Endothelial cell of umbilical vein (primary cell): ENCODE data around the gene MYO1E. TPM values are rescaled to one million over a fixed set of nuclear protein-coding genes. Genes with fewer than 3 reads are reported as not detected.

Experiments used
- BruUV-seq: library from RNA; stranded (reverse); fragments of 400-500 nt; replicated peaks from 2 replicates; lab custom pipeline; 2021; lab: Mats Ljungman, UMichigan
- CTCF ChIA-PET: fragments of 300-600, 350-600 bp; sonication (Branson Sonifier 250); formaldehyde crosslinking; loops from one replicate; lab custom pipeline; 2021; ENCODE audit warnings: antibody characterized with exemption, inconsistent platforms; lab: Charles Lee
- POLR2A ChIA-PET: fragments of 300-600, 350-600 bp; sonication (Branson Sonifier 250); formaldehyde crosslinking; loops from one replicate; lab custom pipeline; 2021; ENCODE audit warnings: antibody characterized with exemption, inconsistent platforms; lab: Charles Lee
- DNase-seq: peaks from one replicate; pipeline ENCODE4 v3.0.0-alpha.2; 2011; ENCODE audit warnings: low read depth, low spot score
- FAIRE-seq: peaks from 2 replicates; lab custom pipeline; 2011; peaks lifted over from hg19 to GRCh38; lab: Jason Lieb, UNC
- H2AFZ ChIP-seq: 2 replicates; pipeline ENCODE4 v1.6.0; 2012; ENCODE audit warnings: low read depth, low read length, control low read depth, inconsistent platforms
- H3K27ac ChIP-seq: 2 replicates; pipeline ENCODE4 v1.5.1; 2011; ENCODE audit warnings: low read depth, mild to moderate bottlenecking, control low read depth, low read length, moderate library complexity; ENCODE audit not compliant: insufficient read depth
- H3K27me3 ChIP-seq, 2 experiments: 2 replicates each; pipeline versions ENCODE4 v1.6.0 to v1.6.1; 2011; ENCODE audit warnings: low read length in 2 of 2, mixed read lengths in 1 of 2; ENCODE audit not compliant: control insufficient read depth in 2 of 2, insufficient read depth in 2 of 2
- H3K36me3 ChIP-seq, 2 experiments: 2 replicates in 1 of 2; 3 replicates in 1 of 2; pipeline ENCODE4 v1.5.1; 2011; ENCODE audit warnings: low read length in 2 of 2, mild to moderate bottlenecking in 1 of 2, moderate library complexity in 1 of 2; ENCODE audit not compliant: control insufficient read depth in 2 of 2, insufficient read depth in 2 of 2; ENCODE audit errors: extremely low read depth in 1 of 2
- H3K4me1 ChIP-seq: 3 replicates; pipeline ENCODE4 v1.5.1; 2011; ENCODE audit warnings: mild to moderate bottlenecking, low read length; ENCODE audit not compliant: control insufficient read depth, insufficient read depth; ENCODE audit errors: extremely low read depth
- H3K4me2 ChIP-seq: 2 replicates; pipeline ENCODE4 v1.6.1; 2011; ENCODE audit warnings: low read length, control low read depth, mixed read lengths; ENCODE audit not compliant: insufficient read depth
- H3K4me3 ChIP-seq, 3 experiments: fragments of 200-600 bp in 1 of 3; sonication (generic), shearing (Covaris generic) in 1 of 3; replicated peaks in 1 of 3; 2 replicates each; pipeline ENCODE4 v1.5.1; 2011 to 2016; ENCODE audit warnings: control low read depth in 3 of 3, low read length in 3 of 3, mild to moderate bottlenecking in 2 of 3, inconsistent platforms in 1 of 3, low read depth in 1 of 3, moderate library complexity in 1 of 3; ENCODE audit not compliant: insufficient read depth in 1 of 3
- H3K79me2 ChIP-seq: 2 replicates; pipeline ENCODE4 v1.6.0; 2012; ENCODE audit warnings: low read length, inconsistent platforms; ENCODE audit not compliant: control insufficient read depth, insufficient read depth
- H3K9ac ChIP-seq: replicated peaks from 2 replicates; pipeline ENCODE3; 2011; ENCODE audit warnings: low read length, control low read depth; ENCODE audit not compliant: insufficient read depth; ENCODE audit errors: extremely low read depth
- H3K9me1 ChIP-seq: replicated peaks from 3 replicates; pipeline ENCODE4 v1.6.0; 2011; ENCODE audit warnings: mild to moderate bottlenecking, low read length; ENCODE audit not compliant: control insufficient read depth, insufficient read depth; ENCODE audit errors: extremely low read depth
- H3K9me3 ChIP-seq: replicated peaks from 2 replicates; pipeline ENCODE4 v1.5.1; 2012; ENCODE audit warnings: low read length, inconsistent platforms; ENCODE audit not compliant: control insufficient read depth, insufficient read depth
- H4K20me1 ChIP-seq: replicated peaks from 2 replicates; pipeline ENCODE3; 2011; ENCODE audit warnings: mild to moderate bottlenecking, low read length; ENCODE audit not compliant: control insufficient read depth, insufficient read depth; ENCODE audit errors: extremely low read depth
- EZH2 ChIP-seq: IDR thresholded peaks from 2 replicates; pipeline ENCODE4 v1.6.1; 2012; ENCODE audit warnings: borderline replicate concordance, low read depth, mild to moderate bottlenecking, moderate library complexity, low read length, inconsistent platforms; ENCODE audit not compliant: severe bottlenecking
- FOS ChIP-seq: IDR thresholded peaks from 2 replicates; pipeline ENCODE4 v1.6.1; 2011; ENCODE audit warnings: mild to moderate bottlenecking, low read length, moderate library complexity, borderline replicate concordance; ENCODE audit not compliant: insufficient read depth
- GATA2 ChIP-seq: IDR thresholded peaks from 2 replicates; pipeline ENCODE4 v1.7.0; 2011; ENCODE audit warnings: low read depth, mild to moderate bottlenecking, moderate library complexity, mixed read lengths, low read length; ENCODE audit not compliant: insufficient read length, insufficient read depth
- JUN ChIP-seq: IDR thresholded peaks from 2 replicates; pipeline ENCODE4 v1.6.1; 2011; ENCODE audit warnings: borderline replicate concordance, low read depth; ENCODE audit not compliant: insufficient read length, insufficient read depth
- MAX ChIP-seq: IDR thresholded peaks from 2 replicates; pipeline ENCODE4 v1.6.1; 2011; ENCODE audit not compliant: insufficient read depth, insufficient read length
- MYC ChIP-seq: IDR thresholded peaks from one replicate; pipeline ENCODE4 v1.6.1; 2011; ENCODE audit warnings: mild to moderate bottlenecking, low read depth, low read length
- POLR2A ChIP-seq: IDR thresholded peaks from 2 replicates; pipeline ENCODE4 v1.6.1; 2012; ENCODE audit warnings: low read depth, mild to moderate bottlenecking, control low read depth, low read length
- POLR2AphosphoS5 ChIP-seq: IDR thresholded peaks from 2 replicates; pipeline ENCODE4 v1.6.1; 2012; ENCODE audit warnings: low read depth, mild to moderate bottlenecking, control low read depth, low read length, moderate library complexity; ENCODE audit not compliant: insufficient read depth
- dilution Hi-C: fragments of 300-500 bp; cut with MboI; formaldehyde crosslinking; loops from one replicate; pipeline ENCODE4 v1.15.0; 2019; ENCODE audit warnings: low sequenced_read_pairs; ENCODE audit not compliant: extremely low pct_ligation_motif_present
- intact Hi-C: fragments of 100-400 bp; cut with micrococcal nuclease; formaldehyde crosslinking; loops from one replicate; pipeline ENCODE4 v1.10.0; 2022
- polyA plus RNA-seq, 4 experiments: library from polyadenylated mRNA; depleted of rRNA in 3 of 4; stranded (reverse) in 3 of 4; unstranded in 1 of 4; fragments of >200 nt; gene quantifications; 2 replicates each; pipeline versions ENCODE4 v1.2.1 to v1.2.3, GENCODE V29; 2011 to 2012; ENCODE audit warnings: missing spikeins in 1 of 4
- total RNA-seq: library from RNA; stranded (reverse); gene quantifications from 2 replicates; pipeline ENCODE4 v1.2.3, GENCODE V29; 2021
- TF ChIP-seq, protein P1 (sequence below), 2 donors: IDR thresholded peaks; 1 replicate in 1 of 2; 2 replicates in 1 of 2; pipeline ENCODE4 v1.5.1; 2011; ENCODE audit warnings: low read length in 2 of 2, mild to moderate bottlenecking in 2 of 2, moderate library complexity in 2 of 2, control low read depth in 1 of 2, inconsistent platforms in 1 of 2, low read depth in 1 of 2; ENCODE audit not compliant: insufficient read depth in 1 of 2; ENCODE audit errors: extremely low read depth in 1 of 2

MYO1E gene
- total and polyA plus RNA-seq, 2 donors (not counting 3 experiments of a cell fraction or from before 2014, with no cell fraction given) = 31.6 to 218 TPM

- no TSS peak for BruUV-seq
- H3K27me3 ChIP-seq = no peaks in the 10 kb centered on the region
- FAIRE-seq (no peak), DNase-seq (no peak)
- no peaks in the 10 kb centered on the region for H3K9me3 ChIP-seq
- TF ChIP-seq MAX = no peak
- no peak for TF ChIP-seq MYC
- no peak for TF ChIP-seq JUN
- dilution Hi-C loops (no loop called here), intact Hi-C loops (no loop called here)
- no peak overlapping the region for H3K4me2 ChIP-seq
- H3K79me2 ChIP-seq = no peaks in the 10 kb centered on the region
- no peak overlapping the region for H3K4me3 ChIP-seq
- no peaks in the 10 kb centered on the region for H4K20me1 ChIP-seq
- POLR2A ChIA-PET = no interaction called here
- no peaks in the 10 kb centered on the region for H3K9me1 ChIP-seq
- CTCF ChIA-PET = no interaction called here
- peaks cover 4 to 24% of the 10 kb centered on the region in 2 experiments for H3K36me3 ChIP-seq
- H2AFZ ChIP-seq = no peak overlapping the region
- H3K4me1 ChIP-seq = no peaks in the 10 kb centered on the region
- H3K27ac ChIP-seq = no peak overlapping the region
- H3K9ac ChIP-seq = no peak overlapping the region
These were observed 224.4 kb downstream of the MYO1E start for GRCh38 chr15:59148153-59148833.

DNA sequence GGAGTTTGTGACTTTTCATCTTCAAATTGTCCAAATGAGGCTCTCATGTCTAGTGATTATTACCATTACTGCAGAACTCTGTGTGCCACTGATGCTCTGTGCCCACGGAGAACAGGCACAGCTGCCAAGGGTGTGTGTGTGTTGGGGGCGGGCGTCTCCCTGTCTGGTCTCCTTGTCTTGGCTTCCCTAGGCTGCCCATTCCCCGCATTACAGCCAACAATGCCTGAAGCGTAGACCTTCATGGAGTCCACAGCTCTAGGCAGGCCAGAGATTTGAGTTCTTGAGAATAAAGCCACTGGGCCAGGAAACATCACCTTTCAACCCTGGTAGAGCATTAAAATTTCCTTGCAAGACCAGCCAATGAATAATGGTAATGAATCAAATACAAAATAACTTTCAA lies 225.0 kb downstream of the MYO1E start:
- Histone ChIP-seq H3K9me1 (no peaks in the 10 kb centered on the region), H3K9ac (no peak overlapping the region), H3K9me3 (no peaks in the 10 kb centered on the region), H3K4me2 (no peak overlapping the region), H2AFZ (no peak overlapping the region), H3K79me2 (no peaks in the 10 kb centered on the region), H3K36me3 (peaks cover 4 to 21% of the 10 kb centered on the region in 2 experiments), H3K4me1 (no peaks in the 10 kb centered on the region), H3K4me3 (no peak overlapping the region), H4K20me1 (no peaks in the 10 kb centered on the region), H3K27me3 (no peaks in the 10 kb centered on the region), H3K27ac (no peak overlapping the region)
- no TSS peak for BruUV-seq
- intact Hi-C loops = no loop called here
- TF ChIP-seq POLR2AphosphoS5 (no peak), FOS (no peak), EZH2 (no peak), MYC (no peak), POLR2A (no peak), JUN (no peak), GATA2 (no peak), MAX (no peak)
- TF ChIP-seq, protein P1, sequence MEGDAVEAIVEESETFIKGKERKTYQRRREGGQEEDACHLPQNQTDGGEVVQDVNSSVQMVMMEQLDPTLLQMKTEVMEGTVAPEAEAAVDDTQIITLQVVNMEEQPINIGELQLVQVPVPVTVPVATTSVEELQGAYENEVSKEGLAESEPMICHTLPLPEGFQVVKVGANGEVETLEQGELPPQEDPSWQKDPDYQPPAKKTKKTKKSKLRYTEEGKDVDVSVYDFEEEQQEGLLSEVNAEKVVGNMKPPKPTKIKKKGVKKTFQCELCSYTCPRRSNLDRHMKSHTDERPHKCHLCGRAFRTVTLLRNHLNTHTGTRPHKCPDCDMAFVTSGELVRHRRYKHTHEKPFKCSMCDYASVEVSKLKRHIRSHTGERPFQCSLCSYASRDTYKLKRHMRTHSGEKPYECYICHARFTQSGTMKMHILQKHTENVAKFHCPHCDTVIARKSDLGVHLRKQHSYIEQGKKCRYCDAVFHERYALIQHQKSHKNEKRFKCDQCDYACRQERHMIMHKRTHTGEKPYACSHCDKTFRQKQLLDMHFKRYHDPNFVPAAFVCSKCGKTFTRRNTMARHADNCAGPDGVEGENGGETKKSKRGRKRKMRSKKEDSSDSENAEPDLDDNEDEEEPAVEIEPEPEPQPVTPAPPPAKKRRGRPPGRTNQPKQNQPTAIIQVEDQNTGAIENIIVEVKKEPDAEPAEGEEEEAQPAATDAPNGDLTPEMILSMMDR (IDR thresholded peaks at IDR 0.05; ENCODE audit: extremely low read depth in 1 of 2, insufficient read depth in 1 of 2, low read depth in 1 of 2, low read length in 2 of 2) = no peak
- dilution Hi-C loops = no loop called here
- CTCF ChIA-PET = no interaction called here
- DNase-seq (no peak), FAIRE-seq (no peak)
- POLR2A ChIA-PET = no interaction called here
